Measurements from ENCODE around the gene PCNX1. TPM values are rescaled to one million over a fixed set of nuclear protein-coding genes. Genes with fewer than 3 reads are reported as not detected.

PCNX1 gene
- 13.9 to 22.8 TPM (median 17.5 TPM) in 5 replicates for total RNA-seq (2022; extraction: Qiagen RNA extraction; ENCODE audit: low read depth)

DNA sequence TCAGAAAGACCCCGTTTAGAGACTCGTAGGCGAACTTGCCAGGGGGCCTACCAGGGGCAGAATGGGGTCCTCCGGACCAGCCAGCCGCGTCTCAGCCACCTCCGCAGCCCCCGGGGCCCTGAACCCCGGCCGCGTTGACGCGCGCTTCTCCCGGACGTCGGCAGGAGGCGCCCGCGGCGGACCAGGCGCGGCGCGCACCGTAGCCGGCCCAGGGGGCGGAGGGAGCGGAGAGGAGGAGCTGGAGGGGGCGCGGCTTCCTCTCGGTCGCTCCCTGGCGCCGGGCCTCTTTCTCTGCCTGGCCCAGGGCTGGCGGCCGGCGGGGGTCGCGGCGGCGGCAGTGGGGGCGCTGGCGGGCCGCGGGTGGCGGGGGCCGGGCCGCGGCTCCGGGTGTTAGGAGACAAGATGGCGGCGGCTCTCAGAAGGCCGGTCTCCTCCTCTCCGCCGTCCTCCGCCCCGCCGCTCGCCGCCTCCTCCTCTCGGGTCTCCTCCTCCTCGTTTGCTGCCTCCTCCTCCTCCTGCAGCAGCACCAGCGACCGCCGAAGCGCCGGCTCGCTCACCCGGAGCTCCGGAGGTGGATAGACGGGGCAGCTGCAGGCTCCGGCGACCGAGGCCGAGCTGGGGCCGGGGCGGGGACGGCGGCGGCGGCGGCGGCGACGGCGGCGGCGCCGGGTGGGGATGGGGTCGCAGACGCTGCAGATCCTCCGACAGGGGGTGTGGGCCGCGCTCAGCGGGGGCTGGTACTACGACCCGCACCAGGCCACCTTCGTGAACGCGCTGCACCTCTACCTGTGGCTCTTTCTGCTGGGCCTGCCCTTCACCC, at the start of gene PCNX1:
TSS of gene PCNX1 (plus strand) at position 284 of the 820 bp plus-strand sequence. CDS start at position 676, 392 bp downstream.

Other genes with a start within 250 kb of the PCNX1 start
- gene MAP3K9, start 97.9 kb upstream of the PCNX1 start, total RNA-seq (2022; extraction: Qiagen RNA extraction; ENCODE audit: low read depth), result 4.3 to 6.5 TPM (median 5.4 TPM) in 5 replicates